K562 (cell line): ENCODE measurements around the gene UBE2D2. TPM values are rescaled to one million over a fixed set of nuclear protein-coding genes. Genes with fewer than 3 reads are reported as not detected.
A peak's percentile ranks its signal among the peaks of the same experiment; 100 is the strongest.

ENCODE experiments used
- ATF3 ChIP-seq, 2 experiments: fragments of 450-650 bp in 1 of 2; sonication (generic) in 1 of 2; formaldehyde crosslinking in 1 of 2; IDR thresholded peaks in 1 of 2; conservative IDR thresholded peaks in 1 of 2; 2 replicates each; pipeline versions ENCODE4 v1.6.1 to v1.8.1; 2016 to 2023; ENCODE audit warnings: mild to moderate bottlenecking in 2 of 2, moderate library complexity in 2 of 2, inconsistent platforms in 1 of 2, missing genetic modification reagents in 1 of 2
- CHCHD3 ChIP-seq: fragments of 250-450 bp; sonication (Bioruptor Pico); IDR thresholded peaks from 2 replicates; pipeline ENCODE4 v2.1.2; 2022; ENCODE audit warnings: mild to moderate bottlenecking
- CREM ChIP-seq: IDR thresholded peaks from 2 replicates; pipeline ENCODE4 v1.6.1; 2014; ENCODE audit warnings: antibody characterized with exemption, low read depth
- DMBX1 ChIP-seq: fragments of 250-450 bp; sonication (Bioruptor Pico); IDR thresholded peaks from 2 replicates; pipeline ENCODE4 v1.8.0; 2022; ENCODE audit warnings: inconsistent platforms, mild to moderate bottlenecking, moderate library complexity, borderline replicate concordance
- EHMT2 ChIP-seq: fragments of 450-650 bp; IDR thresholded peaks from 2 replicates; pipeline ENCODE4 v1.6.1; 2018; ENCODE audit warnings: antibody characterized with exemption
- FOXK1 ChIP-seq: sonication (generic); formaldehyde crosslinking; IDR thresholded peaks from 2 replicates; pipeline ENCODE4 v1.8.0; 2022; ENCODE audit warnings: missing genetic modification reagents, mild to moderate bottlenecking, borderline replicate concordance
- FOXK2 ChIP-seq, 2 experiments: fragments of 450-650 bp; IDR thresholded peaks in 1 of 2; conservative IDR thresholded peaks in 1 of 2; 2 replicates each; pipeline ENCODE4 v1.6.1; 2016; ENCODE audit warnings: low read depth in 2 of 2, mild to moderate bottlenecking in 1 of 2
- GMEB1 ChIP-seq: fragments of 250-450 bp; sonication (Bioruptor Pico); IDR thresholded peaks from 2 replicates; pipeline ENCODE4 v1.4.0; 2020; ENCODE audit warnings: mild to moderate bottlenecking
- HCFC1 ChIP-seq: IDR thresholded peaks from 2 replicates; pipeline ENCODE4 v1.6.1; 2012; ENCODE audit warnings: low read depth, low read length, improper control_type of control experiment
- HEY1 ChIP-seq: fragments of 250-450 bp; sonication (Bioruptor Pico); IDR thresholded peaks from 2 replicates; pipeline ENCODE4 v1.5.0; 2020; ENCODE audit warnings: mild to moderate bottlenecking, moderate library complexity, borderline replicate concordance
- MTF1 ChIP-seq: fragments of 250-450 bp; sonication (Bioruptor Pico); IDR thresholded peaks from 2 replicates; pipeline ENCODE4 v1.9.0; 2021; ENCODE audit warnings: moderate library complexity, mild to moderate bottlenecking, inconsistent platforms, borderline replicate concordance
- MXD1 ChIP-seq: fragments of 250-450 bp; sonication (Bioruptor Pico); IDR thresholded peaks from 2 replicates; pipeline ENCODE4 v1.8.0; 2021; ENCODE audit warnings: borderline replicate concordance, mild to moderate bottlenecking, moderate library complexity; ENCODE audit not compliant: poor library complexity, severe bottlenecking
- PCBP2 ChIP-seq: fragments of 200-400 bp; formaldehyde crosslinking; IDR thresholded peaks from 2 replicates; pipeline ENCODE4 v1.6.1; 2018; ENCODE audit warnings: low read length, low read depth, mild to moderate bottlenecking, moderate library complexity; ENCODE audit not compliant: poor library complexity, severe bottlenecking
- RBM15 ChIP-seq: fragments of 200-400 bp; formaldehyde crosslinking; IDR thresholded peaks from 2 replicates; pipeline ENCODE4 v1.6.1; 2018; ENCODE audit warnings: mild to moderate bottlenecking, low read length, moderate library complexity; ENCODE audit not compliant: insufficient read depth
- SUPT5H ChIP-seq: fragments of 450-650 bp; IDR thresholded peaks from 2 replicates; pipeline ENCODE4 v1.6.1; 2016
- TCF7L2 ChIP-seq: fragments of 150-350 bp; IDR thresholded peaks from 2 replicates; pipeline ENCODE4 v1.6.1; 2016; ENCODE audit warnings: low read depth, mild to moderate bottlenecking, low read length, moderate library complexity
- THAP12 ChIP-seq: fragments of 250-450 bp; sonication (Bioruptor Pico); IDR thresholded peaks from 2 replicates; pipeline ENCODE4 v1.9.0; 2021; ENCODE audit warnings: mild to moderate bottlenecking, inconsistent platforms
- TRIM24 ChIP-seq, 2 experiments: fragments of 450-650 bp; IDR thresholded peaks; 2 replicates each; pipeline ENCODE4 v1.6.1; 2016
- ZKSCAN1 ChIP-seq: fragments of 150-350 bp; IDR thresholded peaks from 2 replicates; pipeline ENCODE4 v1.6.1; 2016; ENCODE audit warnings: low read depth, low read length
- ZNF165 ChIP-seq: fragments of 250-450 bp; sonication (Bioruptor Pico); IDR thresholded peaks from 2 replicates; pipeline ENCODE4 v1.4.0; 2020; ENCODE audit warnings: borderline replicate concordance
- ZNF253 ChIP-seq: fragments of 250-450 bp; sonication (Bioruptor Pico); conservative IDR thresholded peaks from 2 replicates; pipeline ENCODE4 v1.6.1; 2021; ENCODE audit warnings: mild to moderate bottlenecking
- ZNF431 ChIP-seq: sonication (generic); formaldehyde crosslinking; IDR thresholded peaks from 2 replicates; pipeline ENCODE4 v1.8.0; 2022; ENCODE audit warnings: mild to moderate bottlenecking, missing genetic modification reagents
- polyA plus RNA-seq, 8 experiments: library from polyadenylated mRNA; depleted of rRNA in 4 of 8; stranded (reverse) in 5 of 8; unstranded in 3 of 8; fragments of >200 nt; fragmentation: Nextera tagmentation in 2 of 8; fragmentation: Illumina TruSeq in 1 of 8; extraction: Ambion mirVana in 2 of 8; extraction: Trizol in 1 of 8; gene quantifications; 2 replicates each; pipeline versions ENCODE4 v1.2.1 to v1.2.3, GENCODE V29; 2011 to 2014; ENCODE audit warnings: inconsistent platforms in 1 of 8, missing spikeins in 1 of 8
- total RNA-seq, 7 experiments: library from RNA; depleted of rRNA in 6 of 7; stranded (reverse); fragments of >200 nt in 6 of 7; fragmentation: Illumina TruSeq in 2 of 7; extraction: Trizol in 2 of 7; gene quantifications; 2 replicates each; pipeline versions ENCODE4 v1.2.1 to v1.2.3, GENCODE V29; 2011 to 2021; ENCODE audit warnings: low replicate concordance in 1 of 7

The UBE2D2 gene
- total and polyA plus RNA-seq, 9 of the 15 experiments (the other 6 are each of a cell fraction or from before 2014, with no cell fraction given): 53.6 to 198 (median 122) TPM

- no peak for TF ChIP-seq GMEB1 (CRISPR knock-in tag)
- TF ChIP-seq ZKSCAN1: 0 out of 2 replicates have a peak, but pooled peaks have one; percentile 10
- TF ChIP-seq TCF7L2: no peak
- peak; percentile 73; the same call in 1 of the 2 replicates for TF ChIP-seq FOXK1 (CRISPR knock-in tag)
- no peak for TF ChIP-seq MTF1 (CRISPR knock-in tag)
- no peak for TF ChIP-seq ZNF165
- peak; percentile 51 for TF ChIP-seq SUPT5H
- TF ChIP-seq FOXK2 (conservative IDR thresholded peaks at IDR 0.05 in 1 of 2, IDR thresholded peaks at IDR 0.05 in 1 of 2; ENCODE audit: low read depth in 2 of 2): peak in 1 of 2 experiments; percentile 13; a peak in 1 of 4 replicates
- no peak for TF ChIP-seq RBM15
- no peak for TF ChIP-seq ZNF431 (CRISPR knock-in tag)
- TF ChIP-seq CREM: peak; percentile 76
- TF ChIP-seq THAP12 (CRISPR knock-in tag): peak; percentile 6
- TF ChIP-seq DMBX1 (CRISPR knock-in tag): peak; percentile 34; the same call in 1 of the 2 replicates
- TF ChIP-seq ZNF253: no peak
- TF ChIP-seq ATF3 (IDR thresholded peaks at IDR 0.05): peak; percentile 92
- peak; percentile 93 for TF ChIP-seq ATF3 (CRISPR knock-in tag; conservative IDR thresholded peaks at IDR 0.05)
- TF ChIP-seq MXD1 (CRISPR knock-in tag): no peak
- TF ChIP-seq HEY1 (CRISPR knock-in tag): no peak
- TF ChIP-seq EHMT2: no peak
- TF ChIP-seq TRIM24 (IDR thresholded peaks at IDR 0.05): peak in 1 of 2 experiments; percentile 57; a peak in 2 of 4 replicates
- peak; percentile 10; the same call in 1 of the 2 replicates for TF ChIP-seq HCFC1
- TF ChIP-seq PCBP2: no peak
- TF ChIP-seq CHCHD3 (CRISPR knock-in tag): no peak
Measured at GRCh38 chr5:139660923-139661814, 100.0 kb downstream of the UBE2D2 start (continued).
